BJ (cell line): ENCODE measurements around the gene ACOXL. TPM values are rescaled to one million over a fixed set of nuclear protein-coding genes. Genes with fewer than 3 reads are reported as not detected.

Source experiments
- CTCF ChIA-PET: fragments of 350-600 bp; formaldehyde crosslinking; extraction: SDS; loops from one replicate; lab custom pipeline; 2021; ENCODE audit warnings: antibody characterized with exemption, inconsistent platforms; lab: Yijun Ruan, JAX
- POLR2A ChIA-PET: fragments of 300-600 bp; sonication (Branson Sonifier 250); formaldehyde crosslinking; extraction: SDS; loops from one replicate; lab custom pipeline; 2021; ENCODE audit warnings: antibody characterized with exemption; lab: Charles Lee
- DNase-seq: peaks from one replicate; pipeline ENCODE4 v3.0.0-alpha.2; 2011; ENCODE audit warnings: low read depth
- H3K27me3 ChIP-seq: 2 replicates; pipeline ENCODE4 v1.6.0; 2011; ENCODE audit warnings: low read length; ENCODE audit not compliant: control insufficient read depth, insufficient read depth
- H3K36me3 ChIP-seq: 2 replicates; pipeline ENCODE4 v1.5.1; 2011; ENCODE audit warnings: low read length; ENCODE audit not compliant: control insufficient read depth, insufficient read depth
- H3K4me3 ChIP-seq: 2 replicates; pipeline ENCODE4 v1.5.1; 2011; ENCODE audit warnings: low read depth, mild to moderate bottlenecking, control low read depth, low read length
- polyA plus RNA-seq: library from polyadenylated mRNA; depleted of rRNA; stranded (reverse); fragments of >200 nt; gene quantifications from 2 replicates; pipeline ENCODE4 v1.2.3, GENCODE V29; 2011
- TF ChIP-seq, protein P1 (sequence below): IDR thresholded peaks from 2 replicates; pipeline ENCODE4 v1.5.1; 2011; ENCODE audit warnings: low read depth, mild to moderate bottlenecking, control low read depth, inconsistent platforms, low read length, moderate library complexity; ENCODE audit not compliant: insufficient read depth

The ACOXL gene
- polyA plus RNA-seq, 1 experiment, result not detected

- TF ChIP-seq, protein P1, sequence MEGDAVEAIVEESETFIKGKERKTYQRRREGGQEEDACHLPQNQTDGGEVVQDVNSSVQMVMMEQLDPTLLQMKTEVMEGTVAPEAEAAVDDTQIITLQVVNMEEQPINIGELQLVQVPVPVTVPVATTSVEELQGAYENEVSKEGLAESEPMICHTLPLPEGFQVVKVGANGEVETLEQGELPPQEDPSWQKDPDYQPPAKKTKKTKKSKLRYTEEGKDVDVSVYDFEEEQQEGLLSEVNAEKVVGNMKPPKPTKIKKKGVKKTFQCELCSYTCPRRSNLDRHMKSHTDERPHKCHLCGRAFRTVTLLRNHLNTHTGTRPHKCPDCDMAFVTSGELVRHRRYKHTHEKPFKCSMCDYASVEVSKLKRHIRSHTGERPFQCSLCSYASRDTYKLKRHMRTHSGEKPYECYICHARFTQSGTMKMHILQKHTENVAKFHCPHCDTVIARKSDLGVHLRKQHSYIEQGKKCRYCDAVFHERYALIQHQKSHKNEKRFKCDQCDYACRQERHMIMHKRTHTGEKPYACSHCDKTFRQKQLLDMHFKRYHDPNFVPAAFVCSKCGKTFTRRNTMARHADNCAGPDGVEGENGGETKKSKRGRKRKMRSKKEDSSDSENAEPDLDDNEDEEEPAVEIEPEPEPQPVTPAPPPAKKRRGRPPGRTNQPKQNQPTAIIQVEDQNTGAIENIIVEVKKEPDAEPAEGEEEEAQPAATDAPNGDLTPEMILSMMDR, result no peak
- POLR2A ChIA-PET, result interaction anchor here (0.6 kb wide), 1 partner anchor 56 kb away, joined by 6 read pairs; no protein-coding TSS in a partner anchor
- Histone ChIP-seq H3K27me3 (no peaks in the 10 kb centered on the region), H3K4me3 (no peak overlapping the region), H3K36me3 (no peaks in the 10 kb centered on the region)
- CTCF ChIA-PET, result no interaction called here
- no peak for DNase-seq
Measured at GRCh38 chr2:110929528-110929927, 197.2 kb downstream of the ACOXL start.

DNA sequence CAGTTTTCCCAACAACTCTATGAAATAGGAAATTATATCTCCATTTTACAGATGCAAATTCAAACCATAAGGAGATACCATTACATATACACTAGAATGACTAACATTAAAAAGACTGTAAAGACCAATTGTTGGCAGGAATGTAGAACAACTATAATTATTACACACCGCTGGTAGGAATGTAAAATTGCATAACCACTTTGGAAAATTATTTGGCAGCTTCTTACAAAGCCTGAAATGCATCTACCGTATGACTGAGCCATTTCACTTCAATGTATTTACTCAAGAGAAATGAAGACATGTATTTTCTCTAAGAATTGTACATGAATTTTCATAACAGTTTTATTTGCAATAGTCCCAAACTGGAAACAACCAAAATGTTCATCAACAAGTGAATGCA, 199.3 kb downstream of the ACOXL start:
- no peaks in the 10 kb centered on the region for H3K27me3 ChIP-seq
- no peak for DNase-seq
- TF ChIP-seq, protein P1, result no peak
- H3K4me3 ChIP-seq, result no peak overlapping the region
- ChIA-PET CTCF (no interaction called here), POLR2A (no interaction called here)
- no peaks in the 10 kb centered on the region for H3K36me3 ChIP-seq

- Histone ChIP-seq H3K4me3 (no peak overlapping the region), H3K27me3 (0 out of 2 replicates have a peak, but pooled peaks cover 2% of the 10 kb centered on the region), H3K36me3 (no peaks in the 10 kb centered on the region)
- ChIA-PET CTCF (no interaction called here), POLR2A (no interaction called here)
- no peak for DNase-seq
- TF ChIP-seq, protein P1, result no peak
Measured at GRCh38 chr2:110933420-110933819, 201.0 kb downstream of the ACOXL start.

- ChIA-PET POLR2A (no interaction called here), CTCF (interaction anchor here (0.7 kb wide), 1 partner anchor 13 kb away, joined by 3 read pairs; no protein-coding TSS in a partner anchor)
- Histone ChIP-seq H3K4me3 (no peak overlapping the region), H3K36me3 (no peaks in the 10 kb centered on the region), H3K27me3 (0 out of 2 replicates have a peak, but pooled peaks cover 2% of the 10 kb centered on the region)
- TF ChIP-seq, protein P1, result no peak
- no peak for DNase-seq
Measured at GRCh38 chr2:110934948-110935347, 202.6 kb downstream of the ACOXL start.

- TF ChIP-seq, protein P1, result no peak
- H3K27me3 ChIP-seq, result peaks cover 4% of the 10 kb centered on the region
- no peak overlapping the region for H3K4me3 ChIP-seq
- DNase-seq, result no peak
- CTCF ChIA-PET, result no interaction called here
- POLR2A ChIA-PET, result no interaction called here
- H3K36me3 ChIP-seq, result no peaks in the 10 kb centered on the region
Measured at GRCh38 chr2:110940376-110940910, 208.1 kb downstream of the ACOXL start.
